ENCODE data around the gene AXDND1.

AXDND1 gene

DNA sequence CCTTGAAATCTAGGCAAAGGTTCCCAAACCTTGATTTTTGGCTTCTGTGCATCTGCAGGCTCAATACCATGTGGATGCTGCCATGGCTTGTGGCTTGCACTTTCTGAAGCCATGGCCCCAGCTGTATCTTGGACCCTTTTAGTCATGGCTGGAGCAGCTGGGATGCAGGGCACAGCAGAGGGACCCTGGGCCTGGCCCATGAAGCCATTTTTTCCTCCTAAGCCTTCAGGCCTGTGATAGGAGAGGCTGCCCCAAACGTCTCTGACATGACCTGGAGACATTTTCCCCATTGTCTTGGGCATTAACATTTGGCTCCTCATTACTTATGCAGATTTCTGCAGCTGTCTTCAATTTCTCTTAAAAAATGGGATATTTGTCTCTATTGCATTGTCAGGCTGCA lies 112.6 kb downstream of the AXDND1 start:
- TF ChIP-seq CEBPB (IDR thresholded peaks at IDR 0.05), result no peak
- no peak for TF ChIP-seq EGR1 (IDR thresholded peaks at IDR 0.05)
- TF ChIP-seq, protein P1, sequence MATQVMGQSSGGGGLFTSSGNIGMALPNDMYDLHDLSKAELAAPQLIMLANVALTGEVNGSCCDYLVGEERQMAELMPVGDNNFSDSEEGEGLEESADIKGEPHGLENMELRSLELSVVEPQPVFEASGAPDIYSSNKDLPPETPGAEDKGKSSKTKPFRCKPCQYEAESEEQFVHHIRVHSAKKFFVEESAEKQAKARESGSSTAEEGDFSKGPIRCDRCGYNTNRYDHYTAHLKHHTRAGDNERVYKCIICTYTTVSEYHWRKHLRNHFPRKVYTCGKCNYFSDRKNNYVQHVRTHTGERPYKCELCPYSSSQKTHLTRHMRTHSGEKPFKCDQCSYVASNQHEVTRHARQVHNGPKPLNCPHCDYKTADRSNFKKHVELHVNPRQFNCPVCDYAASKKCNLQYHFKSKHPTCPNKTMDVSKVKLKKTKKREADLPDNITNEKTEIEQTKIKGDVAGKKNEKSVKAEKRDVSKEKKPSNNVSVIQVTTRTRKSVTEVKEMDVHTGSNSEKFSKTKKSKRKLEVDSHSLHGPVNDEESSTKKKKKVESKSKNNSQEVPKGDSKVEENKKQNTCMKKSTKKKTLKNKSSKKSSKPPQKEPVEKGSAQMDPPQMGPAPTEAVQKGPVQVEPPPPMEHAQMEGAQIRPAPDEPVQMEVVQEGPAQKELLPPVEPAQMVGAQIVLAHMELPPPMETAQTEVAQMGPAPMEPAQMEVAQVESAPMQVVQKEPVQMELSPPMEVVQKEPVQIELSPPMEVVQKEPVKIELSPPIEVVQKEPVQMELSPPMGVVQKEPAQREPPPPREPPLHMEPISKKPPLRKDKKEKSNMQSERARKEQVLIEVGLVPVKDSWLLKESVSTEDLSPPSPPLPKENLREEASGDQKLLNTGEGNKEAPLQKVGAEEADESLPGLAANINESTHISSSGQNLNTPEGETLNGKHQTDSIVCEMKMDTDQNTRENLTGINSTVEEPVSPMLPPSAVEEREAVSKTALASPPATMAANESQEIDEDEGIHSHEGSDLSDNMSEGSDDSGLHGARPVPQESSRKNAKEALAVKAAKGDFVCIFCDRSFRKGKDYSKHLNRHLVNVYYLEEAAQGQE (IDR thresholded peaks at IDR 0.05; ENCODE audit: low read depth), result no peak
- TF ChIP-seq YY1 (IDR thresholded peaks at IDR 0.05; ENCODE audit: low read depth), result no peak
- TF ChIP-seq CREB1 (IDR thresholded peaks at IDR 0.05; ENCODE audit: low read depth), result no peak
- no peak for TF ChIP-seq TCF12 (IDR thresholded peaks at IDR 0.05; ENCODE audit: low read depth)
- TF ChIP-seq, protein P2, sequence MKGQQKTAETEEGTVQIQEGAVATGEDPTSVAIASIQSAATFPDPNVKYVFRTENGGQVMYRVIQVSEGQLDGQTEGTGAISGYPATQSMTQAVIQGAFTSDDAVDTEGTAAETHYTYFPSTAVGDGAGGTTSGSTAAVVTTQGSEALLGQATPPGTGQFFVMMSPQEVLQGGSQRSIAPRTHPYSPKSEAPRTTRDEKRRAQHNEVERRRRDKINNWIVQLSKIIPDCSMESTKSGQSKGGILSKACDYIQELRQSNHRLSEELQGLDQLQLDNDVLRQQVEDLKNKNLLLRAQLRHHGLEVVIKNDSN (IDR thresholded peaks at IDR 0.05), result no peak
- no peak for TF ChIP-seq EP300 (IDR thresholded peaks at IDR 0.05; ENCODE audit: borderline replicate concordance)
- TF ChIP-seq, protein P3, sequence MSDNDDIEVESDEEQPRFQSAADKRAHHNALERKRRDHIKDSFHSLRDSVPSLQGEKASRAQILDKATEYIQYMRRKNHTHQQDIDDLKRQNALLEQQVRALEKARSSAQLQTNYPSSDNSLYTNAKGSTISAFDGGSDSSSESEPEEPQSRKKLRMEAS (IDR thresholded peaks at IDR 0.05), result no peak
- TF ChIP-seq NFIC (IDR thresholded peaks at IDR 0.05), result no peak
- no peak for TF ChIP-seq FOXM1 (IDR thresholded peaks at IDR 0.05; ENCODE audit: borderline replicate concordance, low read depth)
- TF ChIP-seq TEAD4 (IDR thresholded peaks at IDR 0.05), result no peak
- no peak for TF ChIP-seq RAD21 (IDR thresholded peaks at IDR 0.05; ENCODE audit: low read depth)
- TF ChIP-seq TAF1 (IDR thresholded peaks at IDR 0.05; ENCODE audit: low read depth), result no peak
- no peak for TF ChIP-seq ZBTB7A (IDR thresholded peaks at IDR 0.05; ENCODE audit: low read depth)

GRCh38 chr1:179490611-179491010 lies 124.8 kb downstream of the AXDND1 start:
- TF ChIP-seq TCF12 (IDR thresholded peaks at IDR 0.05; ENCODE audit: low read depth), result no peak
- TF ChIP-seq, protein P2 (IDR thresholded peaks at IDR 0.05), result no peak
- no peak for TF ChIP-seq FOXM1 (IDR thresholded peaks at IDR 0.05; ENCODE audit: borderline replicate concordance, low read depth)
- TF ChIP-seq EP300 (IDR thresholded peaks at IDR 0.05; ENCODE audit: borderline replicate concordance), result no peak
- no peak for TF ChIP-seq CEBPB (IDR thresholded peaks at IDR 0.05)

DNA sequence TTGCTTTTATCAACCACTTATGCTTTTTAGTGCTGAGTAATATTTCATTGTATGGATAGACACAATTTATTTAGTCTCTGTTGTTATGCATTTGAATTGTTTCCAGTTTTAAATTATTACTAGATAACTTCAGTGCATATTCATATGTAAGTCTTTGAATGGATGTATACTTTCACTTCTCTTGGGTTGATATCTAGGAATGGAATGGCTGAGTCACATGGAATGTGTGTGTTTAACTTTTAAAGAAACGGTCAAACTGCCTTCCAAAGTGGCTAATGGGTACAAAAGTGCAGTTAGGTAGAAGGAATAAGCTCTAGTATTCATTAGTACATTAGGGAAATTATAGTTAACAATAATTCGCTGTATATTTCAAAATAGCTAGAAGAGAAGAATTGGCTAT lies 127.6 kb downstream of the AXDND1 start:
- TF ChIP-seq, protein P1 (IDR thresholded peaks at IDR 0.05; ENCODE audit: low read depth), result no peak
- TF ChIP-seq TCF12 (IDR thresholded peaks at IDR 0.05; ENCODE audit: low read depth) (no peak), CREB1 (IDR thresholded peaks at IDR 0.05; ENCODE audit: low read depth) (no peak), EP300 (IDR thresholded peaks at IDR 0.05; ENCODE audit: borderline replicate concordance) (no peak), TEAD4 (IDR thresholded peaks at IDR 0.05) (no peak), NFIC (IDR thresholded peaks at IDR 0.05) (no peak), ZBTB7A (IDR thresholded peaks at IDR 0.05; ENCODE audit: low read depth) (no peak), RAD21 (IDR thresholded peaks at IDR 0.05; ENCODE audit: low read depth) (no peak), FOXM1 (IDR thresholded peaks at IDR 0.05; ENCODE audit: borderline replicate concordance, low read depth) (no peak), CEBPB (IDR thresholded peaks at IDR 0.05) (no peak), YY1 (IDR thresholded peaks at IDR 0.05; ENCODE audit: low read depth) (no peak), EGR1 (IDR thresholded peaks at IDR 0.05) (no peak), TAF1 (IDR thresholded peaks at IDR 0.05; ENCODE audit: low read depth) (no peak)
- TF ChIP-seq, protein P2 (IDR thresholded peaks at IDR 0.05), result no peak
- TF ChIP-seq, protein P3 (IDR thresholded peaks at IDR 0.05), result no peak

DNA sequence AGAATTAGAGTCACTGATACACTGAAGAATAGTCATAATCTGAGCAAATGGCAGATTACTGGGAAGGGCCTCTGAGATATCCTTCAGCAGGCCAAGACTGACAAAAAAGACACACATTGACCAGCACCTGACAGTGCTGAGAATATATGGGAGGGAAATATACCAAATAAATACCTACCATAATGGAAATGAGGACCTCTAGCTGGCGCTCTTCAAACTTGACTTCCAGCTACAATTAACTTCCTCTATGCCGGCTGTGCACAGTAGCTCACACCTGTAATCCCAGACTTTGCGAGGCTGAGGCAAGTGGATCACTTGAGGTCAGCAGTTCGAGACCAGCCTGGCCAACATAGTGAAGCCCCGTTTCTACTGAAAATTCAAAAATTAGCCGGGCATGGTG lies 140.4 kb downstream of the AXDND1 start:
- TF ChIP-seq TCF12 (IDR thresholded peaks at IDR 0.05; ENCODE audit: low read depth) (no peak), TEAD4 (IDR thresholded peaks at IDR 0.05) (no peak), NFIC (IDR thresholded peaks at IDR 0.05) (no peak), EGR1 (IDR thresholded peaks at IDR 0.05) (no peak), EP300 (IDR thresholded peaks at IDR 0.05; ENCODE audit: borderline replicate concordance) (no peak), ZBTB7A (IDR thresholded peaks at IDR 0.05; ENCODE audit: low read depth) (no peak), TAF1 (IDR thresholded peaks at IDR 0.05; ENCODE audit: low read depth) (no peak), YY1 (IDR thresholded peaks at IDR 0.05; ENCODE audit: low read depth) (no peak), CEBPB (IDR thresholded peaks at IDR 0.05) (no peak), FOXM1 (IDR thresholded peaks at IDR 0.05; ENCODE audit: borderline replicate concordance, low read depth) (no peak), RAD21 (IDR thresholded peaks at IDR 0.05; ENCODE audit: low read depth) (no peak), CREB1 (IDR thresholded peaks at IDR 0.05; ENCODE audit: low read depth) (no peak)
- TF ChIP-seq, protein P1 (IDR thresholded peaks at IDR 0.05; ENCODE audit: low read depth), result no peak
- TF ChIP-seq, protein P2 (IDR thresholded peaks at IDR 0.05), result no peak
- TF ChIP-seq, protein P3 (IDR thresholded peaks at IDR 0.05), result no peak

Data from Ishikawa (cell line).